ENCODE measurements around the gene SHC4. TPM values are rescaled to one million over a fixed set of nuclear protein-coding genes. Genes with fewer than 3 reads are reported as not detected.

SHC4 gene, protein sequence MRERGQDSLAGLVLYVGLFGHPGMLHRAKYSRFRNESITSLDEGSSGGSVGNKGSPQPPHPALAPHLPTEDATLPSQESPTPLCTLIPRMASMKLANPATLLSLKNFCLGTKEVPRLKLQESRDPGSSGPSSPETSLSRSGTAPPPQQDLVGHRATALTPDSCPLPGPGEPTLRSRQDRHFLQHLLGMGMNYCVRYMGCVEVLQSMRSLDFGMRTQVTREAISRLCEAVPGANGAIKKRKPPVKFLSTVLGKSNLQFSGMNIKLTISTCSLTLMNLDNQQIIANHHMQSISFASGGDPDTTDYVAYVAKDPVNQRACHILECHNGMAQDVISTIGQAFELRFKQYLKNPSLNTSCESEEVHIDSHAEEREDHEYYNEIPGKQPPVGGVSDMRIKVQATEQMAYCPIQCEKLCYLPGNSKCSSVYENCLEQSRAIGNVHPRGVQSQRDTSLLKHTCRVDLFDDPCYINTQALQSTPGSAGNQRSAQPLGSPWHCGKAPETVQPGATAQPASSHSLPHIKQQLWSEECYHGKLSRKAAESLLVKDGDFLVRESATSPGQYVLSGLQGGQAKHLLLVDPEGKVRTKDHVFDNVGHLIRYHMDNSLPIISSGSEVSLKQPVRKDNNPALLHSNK
- total RNA-seq (2014; rRNA removed; shearing (Covaris generic)), result 10.9 and 11.9 TPM in 2 replicates
- polyA plus RNA-seq (2014; cell fraction: nucleus; rRNA removed), result 2.5 and 3.7 TPM in 2 replicates

DNA sequence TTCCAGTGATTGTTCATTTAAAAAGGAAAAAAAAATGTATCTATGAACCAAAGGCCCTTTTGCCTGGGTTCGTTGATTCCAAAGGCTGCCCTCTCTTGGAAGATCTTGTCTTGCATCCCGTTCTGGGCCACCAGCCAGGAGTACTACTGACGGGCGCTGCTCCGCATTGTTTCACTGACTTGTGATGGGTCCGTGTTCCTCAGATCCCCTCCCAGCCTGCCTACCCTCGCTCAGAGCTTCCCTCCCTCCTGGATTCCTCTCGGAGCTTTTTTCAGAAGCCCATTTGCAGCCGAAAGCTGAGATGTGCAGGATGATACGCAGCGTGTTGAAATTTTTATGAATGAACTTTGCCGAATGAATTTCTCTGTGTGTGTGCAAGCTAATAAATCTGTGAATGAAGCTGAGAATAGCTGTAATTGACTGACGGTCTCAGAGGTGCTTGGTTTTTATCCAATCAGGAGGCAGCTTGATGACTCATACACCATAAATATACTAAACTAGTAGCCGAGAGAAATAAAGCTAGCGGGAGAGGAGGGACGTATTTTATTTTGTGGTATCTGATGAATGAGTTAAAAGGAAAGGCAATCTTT is at the start of gene SHC4:
Gene SHC4 (minus strand): TSS at position 396 of the 590 bp plus-strand sequence. CDS start 904 bp downstream, outside the sequence.
- DNase-seq (ENCODE audit: extremely low read depth, low read depth), result peak; percentile 67

- DNase-seq (ENCODE audit: extremely low read depth, low read depth), result no peak
Measured at GRCh38 chr15:48999314-48999713, 35.6 kb upstream of the SHC4 start.

DNA sequence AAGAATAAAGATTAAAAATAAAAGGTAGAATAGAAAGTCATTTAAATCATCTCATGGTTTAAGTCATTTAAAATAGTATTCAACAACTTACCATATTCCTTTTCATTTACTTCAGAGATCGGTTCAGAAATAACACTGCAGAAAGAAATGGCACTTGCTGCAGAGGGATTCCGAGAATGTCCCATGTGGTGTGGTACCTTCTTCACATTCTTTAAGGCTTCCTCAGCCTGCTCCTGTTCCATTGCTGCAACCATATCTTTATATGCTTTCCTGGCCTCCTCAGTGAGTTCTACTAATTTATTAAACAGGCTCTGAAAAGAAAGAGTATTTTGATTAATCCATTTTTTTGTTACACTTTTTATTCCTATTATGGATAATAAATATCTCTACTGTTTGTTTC is 32.6 kb upstream of the SHC4 start:
- no peak for DNase-seq (ENCODE audit: extremely low read depth, low read depth)

- no peak for DNase-seq (ENCODE audit: extremely low read depth, low read depth)
Measured at GRCh38 chr15:48993380-48993779, 29.7 kb upstream of the SHC4 start.

GRCh38 chr15:48992545-48992944 is 28.8 kb upstream of the SHC4 start:
- no peak for DNase-seq (ENCODE audit: extremely low read depth, low read depth)

GRCh38 chr15:48992096-48992495 is 28.4 kb upstream of the SHC4 start:
- DNase-seq (ENCODE audit: extremely low read depth, low read depth), result no peak

GRCh38 chr15:48989170-48989569 is 25.5 kb upstream of the SHC4 start:
- no peak for DNase-seq (ENCODE audit: extremely low read depth, low read depth)

DNA sequence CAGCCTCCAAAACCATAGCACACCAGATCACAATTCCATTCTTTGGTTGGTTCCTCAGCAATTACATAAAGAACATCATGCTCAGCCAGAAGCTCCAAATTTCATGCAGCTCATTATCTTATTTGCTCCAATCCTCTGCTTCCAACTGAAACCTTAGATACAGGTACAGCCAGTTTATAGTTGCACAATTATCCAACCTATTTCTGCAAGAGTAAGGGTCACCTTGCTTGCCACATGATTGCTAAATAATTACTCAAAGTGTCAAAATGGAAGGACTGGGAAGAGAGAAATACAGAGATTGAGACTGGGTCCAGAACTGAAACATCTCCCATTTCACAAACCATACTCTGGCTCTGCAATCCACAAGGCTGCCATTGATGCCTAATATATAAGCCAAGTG is 23.4 kb upstream of the SHC4 start:
- DNase-seq (ENCODE audit: extremely low read depth, low read depth), result no peak

GRCh38 chr15:48986240-48986639 is 22.5 kb upstream of the SHC4 start:
- no peak for DNase-seq (ENCODE audit: extremely low read depth, low read depth)

- DNase-seq (ENCODE audit: extremely low read depth, low read depth), result no peak
Measured at GRCh38 chr15:48985516-48985915, 21.8 kb upstream of the SHC4 start.

DNA sequence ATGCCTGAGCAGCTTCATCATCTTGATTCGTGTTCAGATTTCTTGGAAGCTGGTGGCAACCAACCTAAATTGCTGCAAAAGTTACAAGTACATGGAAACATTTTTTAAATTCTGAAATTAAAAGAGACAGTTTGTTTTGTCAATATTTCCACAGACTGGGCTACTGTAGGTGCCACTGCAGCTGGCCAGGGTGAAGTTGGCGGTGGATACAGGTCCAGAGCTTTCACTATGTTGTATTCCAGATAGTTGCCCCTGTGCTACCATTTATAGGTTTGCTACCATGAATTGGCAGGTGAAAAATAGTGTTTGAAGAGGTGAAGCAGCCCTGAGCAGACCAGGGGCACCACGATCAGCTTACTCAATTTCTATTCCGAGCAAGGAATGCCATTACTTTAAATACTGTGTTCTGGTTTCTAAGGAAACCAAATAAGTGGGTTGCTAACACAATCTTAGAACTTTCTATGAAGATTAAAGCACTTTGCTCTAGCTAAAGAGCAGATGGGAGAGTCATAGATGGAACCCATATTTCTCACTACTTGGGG is 21.2 kb upstream of the SHC4 start:
- no peak for DNase-seq (ENCODE audit: extremely low read depth, low read depth)

- DNase-seq (ENCODE audit: extremely low read depth, low read depth), result no peak
Measured at GRCh38 chr15:48984021-48984710, 20.4 kb upstream of the SHC4 start.

DNA sequence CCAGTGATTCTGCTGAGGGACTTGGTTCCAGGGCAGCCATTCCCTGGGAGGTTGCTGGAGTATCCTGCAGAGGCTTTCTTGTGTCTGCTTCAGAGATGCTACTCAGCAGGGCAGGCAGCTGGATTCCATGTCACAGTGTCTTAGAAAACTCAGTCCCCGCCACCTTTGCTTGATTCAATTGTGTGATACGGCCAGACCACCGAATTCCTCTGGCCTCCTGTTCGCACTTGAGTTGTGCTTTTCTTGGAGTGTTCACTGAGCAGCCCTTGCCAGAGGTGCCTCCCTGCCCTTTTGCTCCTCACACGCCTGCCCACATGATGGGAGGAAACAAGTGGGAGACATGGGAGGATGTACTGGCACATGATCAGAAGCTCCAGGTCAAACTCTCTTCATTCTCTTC is 19.6 kb upstream of the SHC4 start:
- DNase-seq (ENCODE audit: extremely low read depth, low read depth), result no peak

DNA sequence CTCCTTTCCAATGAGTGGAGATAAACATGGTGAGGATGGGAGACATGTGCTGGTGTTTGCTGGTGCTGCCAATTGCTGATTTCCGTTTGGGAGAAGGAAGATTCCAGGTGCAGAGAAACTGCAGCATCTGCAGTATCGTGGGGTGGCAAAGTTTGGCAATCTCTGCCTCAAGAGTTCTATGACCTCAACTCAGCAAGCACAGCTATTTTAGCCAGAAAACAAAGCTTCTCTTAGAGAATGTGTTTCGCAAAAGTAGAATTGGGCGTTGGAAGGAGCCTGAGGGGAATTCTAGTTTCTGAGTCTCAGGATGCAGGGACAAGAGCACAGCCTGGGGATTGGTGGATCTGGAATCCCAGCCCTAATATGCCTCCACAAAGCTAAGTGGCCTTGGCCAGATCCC is 18.2 kb upstream of the SHC4 start:
- no peak for DNase-seq (ENCODE audit: extremely low read depth, low read depth)

- no peak for DNase-seq (ENCODE audit: extremely low read depth, low read depth)
Measured at GRCh38 chr15:48978638-48979037, 14.9 kb upstream of the SHC4 start.

GRCh38 chr15:48976444-48977088 is 12.8 kb upstream of the SHC4 start:
- no peak for DNase-seq (ENCODE audit: extremely low read depth, low read depth)

- DNase-seq (ENCODE audit: extremely low read depth, low read depth), result peak; percentile 75
Measured at GRCh38 chr15:48975472-48976419, 12.0 kb upstream of the SHC4 start.

- no peak for DNase-seq (ENCODE audit: extremely low read depth, low read depth)
Measured at GRCh38 chr15:48974882-48975281, 11.2 kb upstream of the SHC4 start.

All from NCI-H460 (cell line).